NCI-H1417 (cell line): ENCODE results near the gene CAPN1.

ENCODE experiments used
- DNase-seq, 3 experiments: peaks; one replicate each; lab custom pipeline; 2025; lab: John Stamatoyannopoulos, UW

CAPN1 gene

GRCh38 chr11:65204143-65204542 is 22.4 kb downstream of the CAPN1 start:
- no peak for DNase-seq

GRCh38 chr11:65204646-65205601 is 23.2 kb downstream of the CAPN1 start:
- peak; percentile 30 to 65 (median 41) for DNase-seq

DNA sequence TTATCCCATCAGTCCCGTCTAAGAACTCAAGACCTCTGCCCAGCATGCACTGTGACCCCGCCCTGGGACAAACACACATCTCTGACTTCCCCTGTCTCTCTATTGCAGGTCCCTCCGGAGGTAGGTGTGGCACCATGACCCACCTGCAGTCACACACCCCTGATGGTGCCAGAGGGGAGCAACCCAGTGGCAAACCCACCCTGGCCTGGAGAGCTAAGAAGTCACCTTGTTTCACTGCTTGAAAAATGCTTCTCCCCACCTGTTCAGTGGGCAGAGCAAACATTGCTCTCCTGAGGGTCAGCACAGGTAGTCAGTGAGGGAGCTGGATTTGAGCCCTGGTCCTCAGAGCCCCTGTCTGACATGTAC is 23.9 kb downstream of the CAPN1 start:
- DNase-seq: no peak

DNA sequence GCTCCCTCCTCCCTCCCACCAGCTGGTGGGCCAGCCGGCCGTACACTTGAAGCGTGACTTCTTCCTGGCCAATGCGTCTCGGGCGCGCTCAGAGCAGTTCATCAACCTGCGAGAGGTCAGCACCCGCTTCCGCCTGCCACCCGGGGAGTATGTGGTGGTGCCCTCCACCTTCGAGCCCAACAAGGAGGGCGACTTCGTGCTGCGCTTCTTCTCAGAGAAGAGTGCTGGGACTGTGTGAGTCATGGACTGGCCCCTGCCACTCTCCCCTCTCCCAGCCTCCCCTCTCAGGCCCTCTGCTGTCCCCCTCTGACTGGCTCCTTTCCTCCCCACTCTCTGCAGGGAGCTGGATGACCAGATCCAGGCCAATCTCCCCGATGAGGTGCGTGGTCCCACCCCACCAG is 24.7 kb downstream of the CAPN1 start:
- no peak for DNase-seq

DNA sequence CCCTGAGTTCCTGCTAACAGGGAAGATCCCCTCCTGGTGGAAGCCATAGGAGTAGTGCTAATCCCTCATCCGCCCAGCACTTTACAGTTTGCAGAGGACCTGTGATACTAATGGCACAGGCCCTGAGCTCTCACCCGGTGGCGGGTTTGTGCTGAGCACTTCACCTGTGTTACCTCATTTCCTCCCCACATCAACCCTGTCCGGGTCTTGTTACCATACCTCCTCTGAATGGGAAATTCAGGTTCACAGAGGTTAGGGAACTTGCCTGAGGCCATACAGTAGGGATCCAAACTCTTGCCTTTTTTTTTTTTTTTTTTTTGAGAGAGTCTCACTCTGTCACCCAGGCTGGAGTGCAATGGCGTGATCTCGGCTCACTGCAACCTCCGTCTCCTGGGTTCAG is 25.2 kb downstream of the CAPN1 start:
- DNase-seq: no peak

DNA sequence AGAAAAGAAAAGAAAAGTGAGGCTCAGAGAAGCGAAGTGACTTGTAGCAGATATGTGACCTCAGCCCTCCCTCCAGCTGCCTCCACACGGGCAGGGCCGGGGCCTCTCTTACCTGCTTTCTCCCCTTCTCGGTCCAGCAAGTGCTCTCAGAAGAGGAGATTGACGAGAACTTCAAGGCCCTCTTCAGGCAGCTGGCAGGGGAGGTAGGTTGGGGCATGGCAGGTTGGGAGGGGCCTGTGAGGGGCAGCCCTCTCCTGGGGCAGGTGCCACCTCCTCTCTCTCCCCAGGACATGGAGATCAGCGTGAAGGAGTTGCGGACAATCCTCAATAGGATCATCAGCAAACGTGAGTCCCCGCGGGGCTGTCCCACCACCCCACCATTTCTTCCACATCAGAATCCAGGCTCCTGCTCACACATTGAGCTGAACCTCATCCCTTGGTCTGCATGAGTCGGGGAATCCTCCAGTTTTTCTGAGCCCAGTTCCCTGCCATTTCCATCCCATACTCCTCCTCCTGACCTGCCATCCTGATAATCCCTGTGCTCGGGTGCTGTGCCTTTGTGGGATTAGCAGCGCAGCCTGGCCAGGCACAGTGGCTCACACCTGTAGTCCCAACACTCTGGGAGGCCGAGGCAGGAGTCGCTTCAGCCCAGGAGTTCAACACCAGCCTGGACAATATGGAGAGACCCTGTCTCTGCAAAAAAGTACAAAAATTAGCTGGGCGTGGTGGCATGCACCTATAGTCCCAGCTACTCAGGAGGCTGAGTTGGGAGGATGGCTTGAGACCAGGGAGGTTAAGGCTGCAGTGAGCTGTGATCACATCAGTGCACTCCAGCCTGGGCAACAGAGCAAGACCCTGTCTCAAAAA is 26.4 kb downstream of the CAPN1 start:
- DNase-seq: no peak

GRCh38 chr11:65208785-65209710 is 27.3 kb downstream of the CAPN1 start:
- peak in 1 of 3 experiments; percentile 28 for DNase-seq

- no peak for DNase-seq
Observed at GRCh38 chr11:65209711-65210360, 28.1 kb downstream of the CAPN1 start.

DNA sequence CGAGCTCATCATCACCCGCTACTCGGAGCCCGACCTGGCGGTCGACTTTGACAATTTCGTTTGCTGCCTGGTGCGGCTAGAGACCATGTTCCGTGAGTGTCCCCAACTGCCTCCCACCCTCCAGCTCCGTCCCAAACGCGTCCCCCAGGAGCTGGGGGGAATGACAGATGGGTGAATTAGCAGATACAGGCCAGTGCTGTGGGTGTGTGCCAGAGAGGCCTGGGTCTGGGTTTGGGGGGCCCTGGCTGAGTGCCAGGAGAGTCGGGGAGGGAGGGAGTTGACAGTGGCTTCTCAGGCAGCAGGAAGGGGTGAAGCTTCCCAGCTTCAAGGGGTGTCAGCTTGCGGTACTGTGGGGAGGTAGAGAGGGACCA is 28.6 kb downstream of the CAPN1 start:
- DNase-seq: no peak

DNA sequence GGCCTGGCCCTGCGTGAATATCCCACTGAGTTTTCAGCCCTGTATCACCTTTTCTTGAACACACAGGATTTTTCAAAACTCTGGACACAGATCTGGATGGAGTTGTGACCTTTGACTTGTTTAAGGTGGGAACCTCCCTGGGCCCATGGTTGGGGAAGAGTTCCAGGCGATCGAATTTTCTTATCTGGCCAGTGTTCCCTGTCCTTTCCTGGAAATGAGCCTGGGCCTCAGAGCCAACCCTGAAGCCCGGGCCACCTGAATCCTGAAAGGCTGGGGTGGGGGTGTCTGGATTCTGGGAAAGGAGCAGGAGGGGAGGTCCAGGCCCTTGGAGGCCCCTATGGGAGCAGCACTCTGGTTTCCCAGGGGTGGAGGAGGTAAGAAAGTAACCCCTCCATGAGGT is 29.0 kb downstream of the CAPN1 start:
- DNase-seq: no peak

GRCh38 chr11:65211293-65212105 is 29.8 kb downstream of the CAPN1 start:
- no peak for DNase-seq

DNA sequence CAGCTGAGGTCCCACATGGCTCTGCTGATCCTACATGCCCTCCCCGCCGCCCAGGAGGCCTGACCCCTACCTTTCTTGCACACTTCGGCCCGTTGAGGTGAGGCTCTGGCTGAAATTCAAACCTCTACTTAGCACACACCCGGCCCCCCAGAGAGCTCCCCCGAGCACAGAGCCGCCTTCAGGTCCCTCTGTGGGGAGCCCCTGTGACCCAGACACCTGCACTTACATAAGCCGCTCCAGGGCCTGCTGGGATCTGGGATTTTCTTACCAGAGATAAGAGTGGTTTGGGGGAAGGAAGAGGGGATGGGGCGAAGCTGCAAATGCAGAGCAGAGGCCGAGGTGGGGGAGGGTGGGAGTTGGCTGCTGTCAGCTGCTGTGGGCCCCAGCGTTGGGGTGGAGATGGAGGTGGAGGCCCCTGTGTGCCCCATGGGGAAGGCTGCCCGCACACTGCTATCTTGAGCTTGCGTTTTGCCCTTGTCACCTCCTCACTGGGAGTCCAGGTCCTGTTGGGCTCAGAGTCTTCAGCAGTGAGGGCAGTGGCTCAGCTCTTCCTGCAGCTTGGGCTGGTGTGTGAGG is 30.6 kb downstream of the CAPN1 start:
- no peak for DNase-seq

DNA sequence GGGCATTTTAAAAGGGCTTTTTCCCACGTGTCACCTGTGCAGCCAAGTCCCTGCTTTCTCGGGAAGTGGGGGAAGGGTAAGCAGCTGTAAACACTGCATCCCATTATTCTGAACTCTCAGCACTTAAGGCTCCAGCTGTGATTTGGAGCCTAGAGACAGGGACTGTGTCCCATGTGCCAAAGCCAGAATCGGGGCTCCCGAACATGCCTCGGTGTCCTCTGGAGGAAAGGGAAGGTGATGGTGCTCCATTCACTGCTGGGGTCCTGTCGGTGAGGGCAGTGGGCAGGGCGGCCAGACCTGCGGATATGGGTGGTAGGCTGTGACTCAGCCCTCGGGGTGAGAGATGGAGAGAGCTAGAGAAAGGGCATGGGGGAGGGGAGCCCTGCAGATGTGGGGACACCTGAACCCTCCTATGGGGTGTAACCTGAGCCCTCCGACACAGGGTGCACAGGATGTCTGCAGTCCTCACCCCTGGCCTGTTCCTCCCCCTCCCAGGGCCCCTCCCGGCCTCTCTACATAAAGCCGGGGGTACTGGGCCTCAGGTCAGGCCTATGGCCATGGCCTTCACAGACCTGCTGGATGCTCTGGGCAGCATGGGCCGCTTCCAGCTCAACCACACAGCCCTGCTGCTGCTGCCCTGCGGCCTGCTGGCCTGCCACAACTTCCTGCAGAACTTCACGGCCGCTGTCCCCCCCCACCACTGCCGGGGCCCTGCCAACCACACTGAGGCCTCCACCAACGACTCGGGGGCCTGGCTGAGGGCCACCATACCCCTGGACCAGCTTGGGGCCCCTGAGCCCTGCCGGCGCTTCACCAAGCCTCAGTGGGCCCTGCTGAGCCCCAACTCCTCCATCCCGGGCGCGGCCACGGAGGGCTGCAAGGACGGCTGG is 31.8 kb downstream of the CAPN1 start:
- DNase-seq: peak in 2 of 3 experiments; percentile 30 to 65

DNA sequence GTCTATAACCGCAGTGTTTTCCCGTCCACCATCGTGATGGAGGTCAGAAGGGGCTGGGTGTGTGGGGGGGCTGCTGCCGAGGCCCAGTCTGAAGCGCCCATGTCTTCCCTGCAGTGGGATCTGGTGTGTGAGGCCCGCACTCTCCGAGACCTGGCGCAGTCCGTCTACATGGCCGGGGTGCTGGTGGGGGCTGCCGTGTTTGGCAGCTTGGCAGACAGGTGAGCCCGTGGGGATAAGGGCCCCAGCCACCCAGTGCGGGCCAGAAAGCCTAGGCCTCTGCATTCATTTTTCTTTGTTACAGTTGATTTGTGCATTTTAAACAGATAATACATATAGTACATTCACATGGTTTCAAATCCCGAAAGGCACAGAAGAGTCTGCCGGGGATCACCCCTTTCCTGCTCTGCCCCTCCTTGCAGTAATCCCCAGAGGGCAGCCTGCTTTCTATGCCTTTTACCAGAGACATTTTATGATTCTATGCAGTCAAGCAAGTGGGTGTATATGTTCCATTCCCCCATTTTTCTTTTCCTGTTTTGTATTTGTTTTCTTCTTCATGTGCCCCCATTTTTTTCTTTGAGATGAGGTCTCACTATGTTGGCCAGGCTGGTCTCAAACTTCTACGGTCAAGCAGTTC is 32.6 kb downstream of the CAPN1 start:
- DNase-seq: no peak

GRCh38 chr11:65215441-65216076 is 33.8 kb downstream of the CAPN1 start:
- DNase-seq: peak in 1 of 3 experiments; percentile 7

DNA sequence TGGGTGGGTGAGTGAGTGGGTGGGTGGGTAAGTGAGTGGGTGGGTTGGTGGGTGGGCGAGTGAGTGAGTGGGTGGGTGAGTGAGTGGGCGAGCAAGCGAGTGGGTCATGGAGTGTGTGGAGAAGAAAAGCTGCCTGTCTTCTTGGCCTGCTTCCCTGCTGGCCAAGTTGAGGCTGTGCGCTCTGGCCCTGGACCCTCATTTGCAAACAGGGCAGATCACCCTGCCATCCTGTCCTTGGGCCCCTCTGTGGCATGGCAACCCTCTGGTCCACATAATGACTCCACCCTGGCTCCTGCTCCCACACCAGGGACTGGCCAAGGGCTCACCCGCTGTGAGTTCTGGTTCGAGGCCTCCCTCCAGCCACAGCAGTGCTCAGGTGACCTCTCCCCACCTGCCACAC is 35.1 kb downstream of the CAPN1 start:
- no peak for DNase-seq

DNA sequence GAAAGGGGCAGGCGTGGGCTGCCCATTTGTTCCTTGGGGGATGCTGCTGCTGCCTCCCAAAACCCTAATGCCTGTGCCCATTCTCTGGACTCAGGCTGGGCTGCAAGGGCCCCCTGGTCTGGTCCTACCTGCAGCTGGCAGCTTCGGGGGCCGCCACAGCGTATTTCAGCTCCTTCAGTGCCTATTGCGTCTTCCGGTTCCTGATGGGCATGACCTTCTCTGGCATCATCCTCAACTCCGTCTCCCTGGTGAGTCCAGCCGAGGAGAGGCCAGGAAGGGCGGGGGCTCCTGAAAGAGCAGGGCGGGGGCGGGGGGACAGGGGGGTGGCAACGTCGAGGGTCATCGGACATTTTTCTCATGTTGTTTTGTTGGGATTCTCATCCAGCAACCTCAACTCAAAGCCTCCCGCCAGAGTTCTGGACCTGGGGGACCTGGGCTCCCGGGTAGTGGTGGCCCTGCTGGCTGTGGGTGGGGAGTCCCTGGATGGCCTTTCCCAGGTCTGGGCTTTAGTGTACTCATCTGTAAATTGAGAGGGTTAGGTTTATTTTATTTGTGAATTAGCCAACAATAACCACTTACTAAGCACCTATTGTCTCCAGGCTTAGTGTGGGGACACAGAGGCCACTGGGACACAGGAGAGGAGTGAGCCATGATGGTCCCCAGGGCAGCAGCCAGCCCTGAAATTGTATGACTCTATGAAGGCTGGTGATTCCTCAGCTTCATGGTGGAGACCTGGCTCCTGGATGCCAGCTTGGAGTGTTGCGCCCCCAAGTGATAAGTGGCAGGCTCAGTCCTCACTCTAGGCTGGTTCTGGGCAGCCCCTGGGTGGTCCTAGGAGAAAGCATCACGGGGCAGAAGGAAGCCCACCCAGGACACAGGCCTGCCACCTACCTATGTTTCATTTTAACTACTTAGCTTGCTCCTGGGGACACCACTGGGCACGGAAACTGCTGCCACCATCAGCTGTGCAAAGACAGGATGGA is 36.0 kb downstream of the CAPN1 start:
- DNase-seq: no peak
